WTC11 (cell line): ENCODE results near the gene MACROD2.

ENCODE experiments used
- CREB1 ChIP-seq: sonication (generic); formaldehyde crosslinking; IDR thresholded peaks from 2 replicates; pipeline ENCODE4 v1.8.0; 2023; ENCODE audit warnings: mild to moderate bottlenecking, missing genetic modification reagents
- ZNF121 ChIP-seq: sonication (generic); formaldehyde crosslinking; IDR thresholded peaks from 2 replicates; pipeline ENCODE4 v1.8.0; 2023; ENCODE audit warnings: missing genetic modification reagents
- ZNF423 ChIP-seq: fragments of 250-450 bp; sonication (Bioruptor Pico); IDR thresholded peaks from 2 replicates; pipeline ENCODE4 v2.1.2; 2022; ENCODE audit warnings: mild to moderate bottlenecking, moderate library complexity
- TF ChIP-seq, protein P1 (sequence below): fragments of 200-600 bp; IDR thresholded peaks from 2 replicates; pipeline ENCODE4 v1.8.0; 2022; ENCODE audit warnings: antibody characterized with exemption
- TF ChIP-seq, protein P2 (sequence below): sonication (generic); formaldehyde crosslinking; IDR thresholded peaks from 2 replicates; pipeline ENCODE4 v1.8.1; 2022; ENCODE audit warnings: mild to moderate bottlenecking, moderate library complexity, missing genetic modification reagents
- TF ChIP-seq, protein P3 (sequence below): sonication (generic); formaldehyde crosslinking; IDR thresholded peaks from 2 replicates; pipeline ENCODE4 v1.8.0; 2022; ENCODE audit warnings: mild to moderate bottlenecking, missing genetic modification reagents
- TF ChIP-seq, protein P4 (sequence below): sonication (generic); formaldehyde crosslinking; IDR thresholded peaks from 2 replicates; pipeline ENCODE4 v1.8.0; 2022; ENCODE audit warnings: mild to moderate bottlenecking, missing genetic modification reagents
- TF ChIP-seq, protein P5 (sequence below): sonication (generic); formaldehyde crosslinking; conservative IDR thresholded peaks from 2 replicates; pipeline ENCODE4 v1.8.1; 2022; ENCODE audit warnings: mild to moderate bottlenecking, missing genetic modification reagents

DNA sequence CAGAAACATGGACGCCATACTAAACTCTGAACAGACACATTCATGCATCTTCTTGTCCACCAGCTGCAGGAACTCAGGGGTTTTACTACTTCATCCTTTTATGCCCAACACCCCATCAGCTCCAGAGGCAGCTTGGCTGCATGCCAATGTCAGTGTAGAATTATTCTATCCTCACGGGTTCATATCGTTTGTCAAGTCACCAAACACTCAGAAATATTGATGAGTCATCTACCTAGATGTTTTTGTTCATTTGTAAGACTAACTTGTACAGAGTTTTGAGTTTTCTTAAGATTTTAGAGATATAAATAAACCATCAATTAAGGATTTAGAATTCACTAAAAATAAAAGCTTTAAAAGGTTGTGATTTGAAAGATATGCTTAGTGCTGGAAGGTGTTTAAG, 932.8 kb downstream of the MACROD2 start:
- TF ChIP-seq, protein P1, sequence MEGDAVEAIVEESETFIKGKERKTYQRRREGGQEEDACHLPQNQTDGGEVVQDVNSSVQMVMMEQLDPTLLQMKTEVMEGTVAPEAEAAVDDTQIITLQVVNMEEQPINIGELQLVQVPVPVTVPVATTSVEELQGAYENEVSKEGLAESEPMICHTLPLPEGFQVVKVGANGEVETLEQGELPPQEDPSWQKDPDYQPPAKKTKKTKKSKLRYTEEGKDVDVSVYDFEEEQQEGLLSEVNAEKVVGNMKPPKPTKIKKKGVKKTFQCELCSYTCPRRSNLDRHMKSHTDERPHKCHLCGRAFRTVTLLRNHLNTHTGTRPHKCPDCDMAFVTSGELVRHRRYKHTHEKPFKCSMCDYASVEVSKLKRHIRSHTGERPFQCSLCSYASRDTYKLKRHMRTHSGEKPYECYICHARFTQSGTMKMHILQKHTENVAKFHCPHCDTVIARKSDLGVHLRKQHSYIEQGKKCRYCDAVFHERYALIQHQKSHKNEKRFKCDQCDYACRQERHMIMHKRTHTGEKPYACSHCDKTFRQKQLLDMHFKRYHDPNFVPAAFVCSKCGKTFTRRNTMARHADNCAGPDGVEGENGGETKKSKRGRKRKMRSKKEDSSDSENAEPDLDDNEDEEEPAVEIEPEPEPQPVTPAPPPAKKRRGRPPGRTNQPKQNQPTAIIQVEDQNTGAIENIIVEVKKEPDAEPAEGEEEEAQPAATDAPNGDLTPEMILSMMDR: no peak
- TF ChIP-seq, protein P2, sequence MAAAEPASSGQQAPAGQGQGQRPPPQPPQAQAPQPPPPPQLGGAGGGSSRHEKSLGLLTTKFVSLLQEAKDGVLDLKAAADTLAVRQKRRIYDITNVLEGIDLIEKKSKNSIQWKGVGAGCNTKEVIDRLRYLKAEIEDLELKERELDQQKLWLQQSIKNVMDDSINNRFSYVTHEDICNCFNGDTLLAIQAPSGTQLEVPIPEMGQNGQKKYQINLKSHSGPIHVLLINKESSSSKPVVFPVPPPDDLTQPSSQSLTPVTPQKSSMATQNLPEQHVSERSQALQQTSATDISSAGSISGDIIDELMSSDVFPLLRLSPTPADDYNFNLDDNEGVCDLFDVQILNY: no peak
- TF ChIP-seq, protein P3, sequence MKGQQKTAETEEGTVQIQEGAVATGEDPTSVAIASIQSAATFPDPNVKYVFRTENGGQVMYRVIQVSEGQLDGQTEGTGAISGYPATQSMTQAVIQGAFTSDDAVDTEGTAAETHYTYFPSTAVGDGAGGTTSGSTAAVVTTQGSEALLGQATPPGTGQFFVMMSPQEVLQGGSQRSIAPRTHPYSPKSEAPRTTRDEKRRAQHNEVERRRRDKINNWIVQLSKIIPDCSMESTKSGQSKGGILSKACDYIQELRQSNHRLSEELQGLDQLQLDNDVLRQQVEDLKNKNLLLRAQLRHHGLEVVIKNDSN (CRISPR knock-in tag): no peak
- TF ChIP-seq, protein P4, sequence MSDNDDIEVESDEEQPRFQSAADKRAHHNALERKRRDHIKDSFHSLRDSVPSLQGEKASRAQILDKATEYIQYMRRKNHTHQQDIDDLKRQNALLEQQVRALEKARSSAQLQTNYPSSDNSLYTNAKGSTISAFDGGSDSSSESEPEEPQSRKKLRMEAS: no peak
- TF ChIP-seq ZNF423 (no peak), ZNF121 (CRISPR knock-in tag) (no peak), CREB1 (CRISPR knock-in tag) (no peak)
- TF ChIP-seq, protein P5, sequence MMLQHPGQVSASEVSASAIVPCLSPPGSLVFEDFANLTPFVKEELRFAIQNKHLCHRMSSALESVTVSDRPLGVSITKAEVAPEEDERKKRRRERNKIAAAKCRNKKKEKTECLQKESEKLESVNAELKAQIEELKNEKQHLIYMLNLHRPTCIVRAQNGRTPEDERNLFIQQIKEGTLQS (CRISPR knock-in tag): no peak
